ENCODE measurements around the gene IPP.

DNA sequence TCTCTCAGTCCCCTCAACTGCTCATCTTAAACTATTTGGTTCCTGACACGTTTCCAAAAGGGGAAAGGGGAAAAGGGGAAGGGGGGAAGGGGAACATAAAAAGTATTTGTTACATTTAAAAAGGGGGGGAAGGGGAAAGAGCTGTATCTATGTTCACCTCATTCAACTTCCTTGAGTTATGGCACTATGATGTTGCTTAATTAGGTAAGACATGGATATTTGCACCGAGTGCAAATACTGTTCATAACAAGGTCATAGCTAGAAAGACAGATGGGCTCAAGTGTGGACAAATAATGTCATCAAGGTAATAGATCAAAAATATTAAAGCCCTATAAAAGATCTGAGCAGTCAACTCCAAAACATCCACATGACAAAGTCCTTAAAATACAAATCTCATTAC, 90.1 kb downstream of the IPP start:
- TF ChIP-seq, protein P1, sequence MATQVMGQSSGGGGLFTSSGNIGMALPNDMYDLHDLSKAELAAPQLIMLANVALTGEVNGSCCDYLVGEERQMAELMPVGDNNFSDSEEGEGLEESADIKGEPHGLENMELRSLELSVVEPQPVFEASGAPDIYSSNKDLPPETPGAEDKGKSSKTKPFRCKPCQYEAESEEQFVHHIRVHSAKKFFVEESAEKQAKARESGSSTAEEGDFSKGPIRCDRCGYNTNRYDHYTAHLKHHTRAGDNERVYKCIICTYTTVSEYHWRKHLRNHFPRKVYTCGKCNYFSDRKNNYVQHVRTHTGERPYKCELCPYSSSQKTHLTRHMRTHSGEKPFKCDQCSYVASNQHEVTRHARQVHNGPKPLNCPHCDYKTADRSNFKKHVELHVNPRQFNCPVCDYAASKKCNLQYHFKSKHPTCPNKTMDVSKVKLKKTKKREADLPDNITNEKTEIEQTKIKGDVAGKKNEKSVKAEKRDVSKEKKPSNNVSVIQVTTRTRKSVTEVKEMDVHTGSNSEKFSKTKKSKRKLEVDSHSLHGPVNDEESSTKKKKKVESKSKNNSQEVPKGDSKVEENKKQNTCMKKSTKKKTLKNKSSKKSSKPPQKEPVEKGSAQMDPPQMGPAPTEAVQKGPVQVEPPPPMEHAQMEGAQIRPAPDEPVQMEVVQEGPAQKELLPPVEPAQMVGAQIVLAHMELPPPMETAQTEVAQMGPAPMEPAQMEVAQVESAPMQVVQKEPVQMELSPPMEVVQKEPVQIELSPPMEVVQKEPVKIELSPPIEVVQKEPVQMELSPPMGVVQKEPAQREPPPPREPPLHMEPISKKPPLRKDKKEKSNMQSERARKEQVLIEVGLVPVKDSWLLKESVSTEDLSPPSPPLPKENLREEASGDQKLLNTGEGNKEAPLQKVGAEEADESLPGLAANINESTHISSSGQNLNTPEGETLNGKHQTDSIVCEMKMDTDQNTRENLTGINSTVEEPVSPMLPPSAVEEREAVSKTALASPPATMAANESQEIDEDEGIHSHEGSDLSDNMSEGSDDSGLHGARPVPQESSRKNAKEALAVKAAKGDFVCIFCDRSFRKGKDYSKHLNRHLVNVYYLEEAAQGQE (IDR thresholded peaks at IDR 0.05; ENCODE audit: insufficient read depth in 1 of 2, low read depth in 2 of 2, low read length in 2 of 2): no peak
- no peak for TF ChIP-seq POLR2AphosphoS5 (IDR thresholded peaks at IDR 0.05; ENCODE audit: low read depth, low read length)
- TF ChIP-seq TAF1 (IDR thresholded peaks at IDR 0.05; ENCODE audit: borderline replicate concordance, insufficient read depth, low read length): no peak
- no peak for TF ChIP-seq SIN3A (IDR thresholded peaks at IDR 0.05; ENCODE audit: borderline replicate concordance, insufficient read depth, low read length)
